IMR-90 (cell line): ENCODE results near the gene CAPN5. TPM values are rescaled to one million over a fixed set of nuclear protein-coding genes. Genes with fewer than 3 reads are reported as not detected.
A peak's percentile ranks its signal among the peaks of the same experiment; 100 is the strongest.

Experiments
- ATAC-seq: fragments of 200-7000 bp; cut with Tn5 transposase; 2 replicates; pipeline ENCODE4 v1.9.1; 2020; ENCODE audit warnings: low read depth, mild to moderate bottlenecking, moderate library complexity
- BruUV-seq: library from RNA; stranded (reverse); fragments of 400-500 nt; replicated peaks from 2 replicates; lab custom pipeline; 2021; lab: Mats Ljungman, UMichigan
- CTCF ChIA-PET: fragments of 300-600 bp; formaldehyde crosslinking; extraction: SDS; loops from one replicate; lab custom pipeline; 2021; ENCODE audit warnings: antibody characterized with exemption; lab: Yijun Ruan, JAX
- POLR2A ChIA-PET: fragments of 300-600 bp; sonication (Branson Sonifier 250); formaldehyde crosslinking; loops from one replicate; lab custom pipeline; 2022; ENCODE audit warnings: antibody characterized with exemption; ENCODE audit not compliant: unreplicated experiment; lab: Charles Lee
- DNase-seq: peaks from one replicate; pipeline ENCODE4 v3.0.0; 2013
- H2AFZ ChIP-seq: replicated peaks from 2 replicates; pipeline ENCODE3; 2013; ENCODE audit warnings: low read length, mild to moderate bottlenecking; ENCODE audit not compliant: poor library complexity
- H2AK5ac ChIP-seq: 2 replicates; pipeline ENCODE4 v1.6.1; 2013; ENCODE audit warnings: low read depth, low read length, inconsistent platforms
- H2AK9ac ChIP-seq: replicated peaks from 2 replicates; pipeline ENCODE3; 2013; ENCODE audit warnings: mild to moderate bottlenecking, low read depth, low read length, moderate library complexity; ENCODE audit not compliant: poor library complexity
- H2BK120ac ChIP-seq: 2 replicates; pipeline ENCODE4 v1.6.1; 2013; ENCODE audit warnings: low read depth, low read length, inconsistent platforms
- H2BK15ac ChIP-seq: 3 replicates; pipeline ENCODE4 v1.6.1; 2013; ENCODE audit warnings: low read depth, low read length, inconsistent platforms
- H2BK20ac ChIP-seq: 2 replicates; pipeline ENCODE4 v1.6.1; 2013; ENCODE audit warnings: low read depth, mild to moderate bottlenecking, inconsistent platforms, low read length, moderate library complexity
- H2BK5ac ChIP-seq: 2 replicates; pipeline ENCODE4 v1.6.1; 2013; ENCODE audit warnings: mild to moderate bottlenecking, low read depth, low read length, inconsistent platforms; ENCODE audit not compliant: poor library complexity, severe bottlenecking
- H3K14ac ChIP-seq: replicated peaks from 2 replicates; pipeline ENCODE4 v1.6.1; 2013; ENCODE audit warnings: low read depth, low read length, inconsistent platforms
- H3K18ac ChIP-seq: 2 replicates; pipeline ENCODE4 v1.6.1; 2013; ENCODE audit warnings: low read depth, low read length, control low read depth
- H3K23ac ChIP-seq: 2 replicates; pipeline ENCODE4 v1.6.1; 2013; ENCODE audit warnings: low read depth, low read length, inconsistent platforms
- H3K27ac ChIP-seq: 2 replicates; pipeline ENCODE4 v1.5.1; 2013; ENCODE audit warnings: mild to moderate bottlenecking, control low read depth, low read length; ENCODE audit not compliant: insufficient read depth
- H3K27me3 ChIP-seq: 2 replicates; pipeline ENCODE4 v1.6.1; 2013; ENCODE audit warnings: low read length; ENCODE audit not compliant: control insufficient read depth, insufficient read depth
- H3K36me3 ChIP-seq: 2 replicates; pipeline ENCODE4 v1.6.1; 2013; ENCODE audit warnings: low read length, mixed read lengths; ENCODE audit not compliant: control insufficient read depth, insufficient read depth
- H3K4ac ChIP-seq: 2 replicates; pipeline ENCODE4 v1.6.1; 2013; ENCODE audit warnings: low read depth, low read length, inconsistent platforms
- H3K4me1 ChIP-seq: 2 replicates; pipeline ENCODE4 v1.6.1; 2013; ENCODE audit warnings: low read length, mixed read lengths; ENCODE audit not compliant: control insufficient read depth, insufficient read depth
- H3K4me2 ChIP-seq: 2 replicates; pipeline ENCODE4 v1.6.1; 2013; ENCODE audit warnings: low read depth, mild to moderate bottlenecking, control low read depth, low read length, moderate library complexity
- H3K4me3 ChIP-seq: 2 replicates; pipeline ENCODE4 v1.5.1; 2013; ENCODE audit warnings: low read depth, mild to moderate bottlenecking, control low read depth, low read length, moderate library complexity; ENCODE audit not compliant: insufficient read depth
- H3K56ac ChIP-seq: 2 replicates; pipeline ENCODE4 v1.6.1; 2013; ENCODE audit warnings: low read length, inconsistent platforms; ENCODE audit not compliant: insufficient read depth; ENCODE audit errors: extremely low read depth
- H3K79me1 ChIP-seq, 2 experiments: 2 replicates each; pipeline ENCODE4 v1.6.1; 2013; ENCODE audit warnings: low read length in 2 of 2, inconsistent platforms in 1 of 2, low read depth in 1 of 2
- H3K9ac ChIP-seq: 2 replicates; pipeline ENCODE4 v1.6.1; 2013; ENCODE audit warnings: low read depth, low read length, control low read depth
- H3K9me1 ChIP-seq: 2 replicates; pipeline ENCODE4 v1.6.1; 2013; ENCODE audit warnings: low read length, inconsistent platforms; ENCODE audit not compliant: insufficient read depth
- H3K9me3 ChIP-seq: 2 replicates; pipeline ENCODE4 v1.6.1; 2013; ENCODE audit warnings: low read length; ENCODE audit not compliant: control insufficient read depth, insufficient read depth
- H4K20me1 ChIP-seq: 2 replicates; pipeline ENCODE4 v1.6.1; 2013; ENCODE audit warnings: low read length, inconsistent platforms; ENCODE audit not compliant: insufficient read depth
- H4K5ac ChIP-seq: 2 replicates; pipeline ENCODE4 v1.6.1; 2013; ENCODE audit warnings: mild to moderate bottlenecking, low read depth, low read length, control low read depth
- H4K8ac ChIP-seq, 2 experiments: 2 replicates each; pipeline ENCODE4 v1.6.1; 2013; ENCODE audit warnings: low read depth in 2 of 2, low read length in 2 of 2, control low read depth in 1 of 2, inconsistent platforms in 1 of 2
- H4K91ac ChIP-seq: 2 replicates; pipeline ENCODE4 v1.6.1; 2013; ENCODE audit warnings: low read depth, low read length, inconsistent platforms; ENCODE audit not compliant: insufficient read depth
- CEBPB ChIP-seq: IDR thresholded peaks from 2 replicates; pipeline ENCODE4 v1.6.1; 2012; ENCODE audit warnings: low read depth, low read length, improper control_type of control experiment
- CTCF ChIP-seq: conservative IDR thresholded peaks from 2 replicates; pipeline ENCODE4 v1.5.1; 2012; ENCODE audit warnings: mild to moderate bottlenecking, low read depth, low read length, improper control_type of control experiment
- ELK1 ChIP-seq: fragments of 150-350 bp; IDR thresholded peaks from 2 replicates; pipeline ENCODE4 v1.6.1; 2016; ENCODE audit warnings: low read depth, mild to moderate bottlenecking, low read length, moderate library complexity, borderline replicate concordance
- FOS ChIP-seq: fragments of 150-350 bp; IDR thresholded peaks from 2 replicates; pipeline ENCODE4 v1.6.1; 2016; ENCODE audit warnings: low read depth, low read length
- MAFK ChIP-seq: IDR thresholded peaks from 2 replicates; pipeline ENCODE4 v1.6.1; 2012; ENCODE audit warnings: low read depth, low read length, improper control_type of control experiment
- MAZ ChIP-seq: IDR thresholded peaks from 2 replicates; pipeline ENCODE4 v1.6.1; 2012; ENCODE audit warnings: low read depth, mild to moderate bottlenecking, low read length, improper control_type of control experiment, moderate library complexity, borderline replicate concordance
- MXI1 ChIP-seq: IDR thresholded peaks from 2 replicates; pipeline ENCODE4 v1.6.1; 2012; ENCODE audit warnings: low read depth, mild to moderate bottlenecking, low read length, moderate library complexity, borderline replicate concordance
- POLR2A ChIP-seq: IDR thresholded peaks from 2 replicates; pipeline ENCODE4 v1.6.1; 2012; ENCODE audit warnings: mild to moderate bottlenecking, low read depth, low read length
- RAD21 ChIP-seq: IDR thresholded peaks from 2 replicates; pipeline ENCODE4 v1.6.1; 2012; ENCODE audit warnings: low read length, improper control_type of control experiment
- RCOR1 ChIP-seq: IDR thresholded peaks from 2 replicates; pipeline ENCODE4 v1.6.1; 2012; ENCODE audit warnings: mild to moderate bottlenecking, low read length, improper control_type of control experiment; ENCODE audit not compliant: insufficient replicate concordance
- whole genome bisulfite sequencing, 2 experiments: methylation state at CpG; one replicate each; pipeline versions ENCODE4 v1.1.5 to v1.1.7; 2013; ENCODE audit warnings: missing lambda C conversion rate in 2 of 2; ENCODE audit not compliant: insufficient read length in 1 of 2; ENCODE audit errors: extremely low coverage in 2 of 2; 5-methylcytosine and 5-hydroxymethylcytosine counted together
- dilution Hi-C: fragments of 300-500 bp; cut with HindIII; formaldehyde crosslinking; loops from one replicate; pipeline ENCODE4 v1.14.3; 2018; ENCODE audit warnings: low sequenced_read_pairs; ENCODE audit not compliant: unreplicated experiment
- in situ Hi-C: fragments of 300-500 bp; cut with MboI; formaldehyde crosslinking; loops from 3 replicates; pipeline ENCODE4 v1.14.3; 2019; ENCODE audit warnings: low sequenced_read_pairs, inconsistent platforms, mixed read lengths
- intact Hi-C: fragments of 100-400 bp; cut with micrococcal nuclease; formaldehyde crosslinking; loops from 2 replicates; pipeline ENCODE4 v1.10.0; 2022
- polyA plus RNA-seq, 3 experiments: library from polyadenylated mRNA; depleted of rRNA; stranded (reverse); fragments of >200 nt; gene quantifications; 2 replicates each; pipeline ENCODE4 v1.2.3, GENCODE V29; 2012; ENCODE audit warnings: low replicate concordance in 1 of 3
- total RNA-seq: library from RNA; depleted of rRNA; stranded (reverse); fragments of >200 nt; gene quantifications from 2 replicates; pipeline ENCODE4 v1.2.3, GENCODE V29; 2012
- TF ChIP-seq, protein P1 (sequence below): fragments of 150-350 bp; IDR thresholded peaks from 2 replicates; pipeline ENCODE4 v1.6.1; 2017; ENCODE audit warnings: mild to moderate bottlenecking, antibody characterized with exemption, low read length, low read depth

CAPN5 gene
- total and polyA plus RNA-seq, 2 of the 4 experiments (the other 2 are of a cell fraction): 8.1 to 24.0 TPM

GRCh38 chr11:77086521-77087472 lies 20.0 kb downstream of the CAPN5 start (continued):
- TF ChIP-seq RCOR1 (no peak), FOS (no peak)

GRCh38 chr11:77087723-77088225 lies 21.0 kb downstream of the CAPN5 start:
- Histone ChIP-seq H4K8ac (no peak overlapping the region), H2AFZ (no peak overlapping the region), H3K4ac (no peak overlapping the region), H4K20me1 (peaks cover 19% of the 10 kb centered on the region), H3K56ac (no peak overlapping the region), H3K23ac (no peak overlapping the region), H3K4me1 (peaks cover 3% of the 10 kb centered on the region), H3K9ac (no peak overlapping the region), H2BK120ac (no peak overlapping the region), H3K14ac (no peak overlapping the region), H3K9me3 (no peaks in the 10 kb centered on the region), H2BK5ac (no peak overlapping the region), H2BK20ac (no peak overlapping the region), H4K91ac (no peak overlapping the region), H2AK5ac (no peak overlapping the region), H3K9me1 (no peaks in the 10 kb centered on the region), H3K4me2 (no peak overlapping the region), H3K79me1 (no peaks in the 10 kb centered on the region; a peak in 2 of 4 replicates), H3K27me3 (no peaks in the 10 kb centered on the region), H2AK9ac (peak overlapping the region; percentile 28), H3K18ac (no peak overlapping the region), H4K5ac (no peak overlapping the region), H3K4me3 (no peak overlapping the region), H2BK15ac (no peak overlapping the region), H3K36me3 (peaks cover 4% of the 10 kb centered on the region; the same call in 1 of the 2 replicates), H3K27ac (no peak overlapping the region)
- no peak for TF ChIP-seq CEBPB
- TF ChIP-seq ELK1: no peak
- no peak for TF ChIP-seq FOS
- TF ChIP-seq RAD21: no peak
- TF ChIP-seq MAZ: no peak
- TF ChIP-seq, protein P1, sequence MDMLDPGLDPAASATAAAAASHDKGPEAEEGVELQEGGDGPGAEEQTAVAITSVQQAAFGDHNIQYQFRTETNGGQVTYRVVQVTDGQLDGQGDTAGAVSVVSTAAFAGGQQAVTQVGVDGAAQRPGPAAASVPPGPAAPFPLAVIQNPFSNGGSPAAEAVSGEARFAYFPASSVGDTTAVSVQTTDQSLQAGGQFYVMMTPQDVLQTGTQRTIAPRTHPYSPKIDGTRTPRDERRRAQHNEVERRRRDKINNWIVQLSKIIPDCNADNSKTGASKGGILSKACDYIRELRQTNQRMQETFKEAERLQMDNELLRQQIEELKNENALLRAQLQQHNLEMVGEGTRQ: no peak
- no peak for TF ChIP-seq CTCF
- TF ChIP-seq MAFK: no peak
- TF ChIP-seq MXI1: no peak
- no peak for TF ChIP-seq POLR2A
- ChIA-PET CTCF (no interaction called here), POLR2A (no interaction called here)
- in situ Hi-C loops (no loop called here), dilution Hi-C loops (no loop called here), intact Hi-C loops (no loop called here)
- ATAC-seq (no peak), DNase-seq (no peak)
- BruUV-seq: no TSS peak
- 100% methylated on average over 3 of the region's 9 CpGs; no CpG with 5 or more reads in 1 of the 2 experiments for WGBS, 2 experiments
